HepG2 (cell line): ENCODE measurements around the gene TNFAIP8L2. TPM values are rescaled to one million over a fixed set of nuclear protein-coding genes. Genes with fewer than 3 reads are reported as not detected.

ENCODE experiments used
- ATAC-seq: fragments of 200-7000 bp; cut with Tn5 transposase; 3 replicates; pipeline ENCODE4 v1.9.1; 2020; ENCODE audit warnings: mild to moderate bottlenecking, moderate library complexity
- BruUV-seq: library from RNA; stranded (reverse); fragments of 400-500 nt; replicated peaks from 2 replicates; lab custom pipeline; 2021; lab: Mats Ljungman, UMichigan
- CTCF ChIA-PET: fragments of 300-600 bp; formaldehyde crosslinking; extraction: SDS; loops from one replicate; lab custom pipeline; 2021; ENCODE audit warnings: low total read pairs, inconsistent platforms, low intra/inter-chr PET ratio; lab: Yijun Ruan, JAX
- POLR2A ChIA-PET: fragments of 350-600 bp; sonication (Branson Sonifier 250); formaldehyde crosslinking; loops from one replicate; lab custom pipeline; 2020; ENCODE audit warnings: antibody characterized with exemption, inconsistent platforms; lab: Yijun Ruan, JAX
- DNase-seq: peaks from one replicate; pipeline ENCODE4 v3.0.0-alpha.2; 2015; ENCODE audit warnings: low spot score
- FAIRE-seq: peaks from 3 replicates; lab custom pipeline; 2011; peaks lifted over from hg19 to GRCh38; lab: Jason Lieb, UNC
- H2AFZ ChIP-seq: one replicate; pipeline ENCODE4 v1.6.1; 2011; ENCODE audit warnings: low read length, inconsistent platforms
- H3K27ac ChIP-seq: fragments of 300-600 bp; 3 replicates; pipeline ENCODE4 v1.8.0; 2011; ENCODE audit warnings: mixed run types, mild to moderate bottlenecking, mixed read lengths, low read length, inconsistent platforms; ENCODE audit not compliant: insufficient read depth; ENCODE audit errors: extremely low read length
- H3K27me3 ChIP-seq, 2 experiments: fragments of 200-600 bp in 1 of 2; 2 replicates in 1 of 2; 3 replicates in 1 of 2; pipeline versions ENCODE4 v1.6.0 to v1.8.0; 2011; ENCODE audit warnings: low read length in 2 of 2, mild to moderate bottlenecking in 2 of 2, moderate library complexity in 2 of 2, inconsistent platforms in 1 of 2; ENCODE audit not compliant: insufficient read depth in 2 of 2, control insufficient read depth in 1 of 2
- H3K36me3 ChIP-seq, 2 experiments: fragments of 200-600 bp in 1 of 2; replicated peaks in 1 of 2; 2 replicates in 1 of 2; 3 replicates in 1 of 2; pipeline versions ENCODE4 v1.5.1 to v1.8.0; 2011; ENCODE audit warnings: low read length in 2 of 2, inconsistent platforms in 1 of 2; ENCODE audit not compliant: insufficient read depth in 2 of 2, control insufficient read depth in 1 of 2
- H3K4me1 ChIP-seq: 2 replicates; pipeline ENCODE4 v1.5.1; 2012; ENCODE audit warnings: low read length, inconsistent platforms; ENCODE audit not compliant: insufficient read depth
- H3K4me2 ChIP-seq: 2 replicates; pipeline ENCODE4 v1.6.0; 2011; ENCODE audit warnings: low read depth, low read length, inconsistent platforms
- H3K4me3 ChIP-seq, 3 experiments: fragments of 200-600 bp in 1 of 3; sonication (generic), shearing (Covaris generic) in 1 of 3; replicated peaks in 1 of 3; 2 replicates each; pipeline ENCODE4 v1.5.1; 2011 to 2016; ENCODE audit warnings: low read length in 3 of 3, inconsistent platforms in 2 of 3, low read depth in 2 of 3, mild to moderate bottlenecking in 2 of 3, control low read depth in 1 of 3, mixed read lengths in 1 of 3; ENCODE audit not compliant: insufficient read depth in 1 of 3
- H3K79me2 ChIP-seq: one replicate; pipeline ENCODE4 v1.6.1; 2011; ENCODE audit warnings: low read length, inconsistent platforms; ENCODE audit not compliant: insufficient read depth
- H3K9ac ChIP-seq: 2 replicates; pipeline ENCODE4 v1.6.0; 2011; ENCODE audit warnings: mild to moderate bottlenecking, low read depth, low read length, inconsistent platforms; ENCODE audit not compliant: insufficient read depth
- H3K9me3 ChIP-seq: 2 replicates; pipeline ENCODE4 v1.5.1; 2012; ENCODE audit warnings: mild to moderate bottlenecking, low read length
- H4K20me1 ChIP-seq: 2 replicates; pipeline ENCODE4 v1.6.0; 2011; ENCODE audit warnings: inconsistent platforms, mild to moderate bottlenecking, low read length, moderate library complexity; ENCODE audit not compliant: insufficient read depth
- CHD2 ChIP-seq: IDR thresholded peaks from 2 replicates; pipeline ENCODE4 v1.6.1; 2011; ENCODE audit warnings: low read depth, low read length, improper control_type of control experiment
- HES4 ChIP-seq: sonication (generic); formaldehyde crosslinking; IDR thresholded peaks from 2 replicates; pipeline ENCODE4 v1.9.0; 2021; ENCODE audit warnings: mild to moderate bottlenecking, missing genetic modification reagents, borderline replicate concordance
- SETDB1 ChIP-seq: sonication (generic); formaldehyde crosslinking; IDR thresholded peaks from 2 replicates; pipeline ENCODE4 v1.5.1; 2020; ENCODE audit warnings: missing genetic modification reagents, mild to moderate bottlenecking, borderline replicate concordance
- SP2 ChIP-seq: sonication (generic); formaldehyde crosslinking; IDR thresholded peaks from 2 replicates; pipeline ENCODE4 v1.5.1; 2020; ENCODE audit warnings: mild to moderate bottlenecking, missing genetic modification reagents
- ZFP91 ChIP-seq: sonication (generic); formaldehyde crosslinking; IDR thresholded peaks from 2 replicates; pipeline ENCODE4 v1.9.0; 2022; ENCODE audit warnings: missing genetic modification reagents, mild to moderate bottlenecking, borderline replicate concordance
- ZNF160 ChIP-seq: sonication (generic); formaldehyde crosslinking; IDR thresholded peaks from 2 replicates; pipeline ENCODE4 v1.8.0; 2022; ENCODE audit warnings: mild to moderate bottlenecking, inconsistent platforms, missing genetic modification reagents
- ZNF572 ChIP-seq: sonication (generic); formaldehyde crosslinking; IDR thresholded peaks from 2 replicates; pipeline ENCODE4 v1.5.1; 2020; ENCODE audit warnings: mild to moderate bottlenecking, missing genetic modification reagents
- WGBS: methylation state at CpG from one replicate; pipeline ENCODE4 v1.1.6; 2017; ENCODE audit warnings: low lambda C conversion rate; 5-methylcytosine and 5-hydroxymethylcytosine counted together
- in situ Hi-C: cut with HindIII; loops from 2 replicates; pipeline ENCODE4 v1.10.0; 2017; ENCODE audit warnings: low pct_unique_long_range_greater_than_20kb; ENCODE audit not compliant: extremely low pct_ligation_motif_present
- intact Hi-C: fragments of 100-400 bp; cut with micrococcal nuclease; formaldehyde crosslinking; loops from one replicate; pipeline ENCODE4 v1.10.0; 2022; ENCODE audit not compliant: unreplicated experiment
- polyA plus RNA-seq, 8 experiments: library from polyadenylated mRNA; depleted of rRNA in 3 of 8; stranded (reverse) in 7 of 8; unstranded in 1 of 8; fragments of >200 nt; fragmentation: Illumina TruSeq in 4 of 8; extraction: Trizol in 4 of 8; gene quantifications; 2 replicates each; pipeline versions ENCODE4 v1.2.1 to v1.2.3, GENCODE V29; 2011 to 2016; ENCODE audit warnings: low read depth in 4 of 8, missing spikeins in 1 of 8, mixed read lengths in 1 of 8; ENCODE audit not compliant: insufficient read depth in 1 of 8
- total RNA-seq, 5 experiments: library from RNA; depleted of rRNA; stranded (reverse); fragments of >200 nt; fragmentation: Illumina TruSeq; extraction: Trizol; gene quantifications; 2 replicates each; pipeline ENCODE4 v1.2.3, GENCODE V29; 2016; ENCODE audit warnings: low read depth in 1 of 5

The TNFAIP8L2 gene
- total and polyA plus RNA-seq, 2 of the 13 experiments (the other 11 are each of a cell fraction or from before 2014, with no cell fraction given): not detected

GRCh38 chr1:151166505-151166956 lies 10.1 kb downstream of the TNFAIP8L2 start:
- peaks cover 7% of the 10 kb centered on the region in 2 experiments; a peak in 4 of 5 replicates for H3K36me3 ChIP-seq
- WGBS: 0% methylated on average over 14 of the region's 15 CpGs
- peak; percentile 10 for ATAC-seq
- TF ChIP-seq ZFP91 (CRISPR knock-in tag): no peak
- peak; percentile 60; the same call in 1 of the 2 replicates for TF ChIP-seq ZNF572
- TF ChIP-seq SP2 (CRISPR knock-in tag): 0 out of 2 replicates have a peak, but pooled peaks have one; percentile 9
- no peak for TF ChIP-seq SETDB1 (CRISPR knock-in tag)
- peak; percentile 48; the same call in 1 of the 2 replicates for TF ChIP-seq CHD2
- 0 out of 2 replicates have a peak, but pooled peaks have one; percentile 7 for TF ChIP-seq HES4 (CRISPR knock-in tag)
- no peak for TF ChIP-seq ZNF160 (CRISPR knock-in tag)
- TF ChIP-seq, all 625 proteins: peak for 4
- Histone ChIP-seq H3K79me2 (peaks cover 17% of the 10 kb centered on the region), H3K4me1 (peaks cover 25% of the 10 kb centered on the region), H2AFZ (peak overlapping the region; percentile 89), H3K27ac (peak overlapping the region; percentile 66), H3K27me3 (peaks cover 0 to 5% of the 10 kb centered on the region in 2 experiments; a peak in 2 of 5 replicates), H4K20me1 (no peaks in the 10 kb centered on the region), H3K9ac (peak overlapping the region; percentile 93), H3K4me3 (peak overlapping the region; percentile 91 to 94 (median 93)), H3K4me2 (peak overlapping the region; percentile 83), H3K9me3 (no peaks in the 10 kb centered on the region)
- BruUV-seq: no TSS peak
- in situ Hi-C loops (no loop called here), intact Hi-C loops (no loop called here)
- ChIA-PET CTCF (no interaction called here), POLR2A (interaction anchor here (1.0 to 2.8 kb wide), 6 partner anchors 14 to 67 kb away, joined by 4 to 25 read pairs (median 4); partner anchors contain the start of gene VPS72)
- FAIRE-seq (no peak), DNase-seq (peak; percentile 9)
